ENCODE measurements around the gene TMIE. TPM values are rescaled to one million over a fixed set of nuclear protein-coding genes. Genes with fewer than 3 reads are reported as not detected.

Gene TMIE
- total RNA-seq, 1 experiment from 2014 or later = 6.5 TPM

DNA sequence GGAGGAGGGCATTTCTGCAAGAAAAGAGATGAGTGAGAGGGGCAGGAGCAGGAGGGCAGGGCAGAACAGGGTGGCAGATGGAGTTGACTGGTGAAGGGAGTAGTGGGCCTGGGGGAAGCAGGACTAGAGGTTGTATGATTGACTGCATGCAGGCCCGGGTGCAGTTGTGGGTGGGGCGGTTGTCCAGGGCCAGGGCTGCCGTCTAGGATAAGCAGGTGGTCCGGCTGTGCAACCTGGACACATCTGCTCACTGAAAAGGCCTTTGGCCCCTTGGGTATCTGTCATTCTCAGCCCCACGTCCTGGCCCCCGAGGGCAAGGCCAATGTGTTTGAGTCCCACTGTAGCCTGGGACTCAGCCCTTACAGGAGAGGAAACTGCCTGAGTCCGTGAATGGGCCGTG lies 33.1 kb upstream of the TMIE start:
- no peak overlapping the region for H3K4me2 ChIP-seq
- TF ChIP-seq, protein P1, sequence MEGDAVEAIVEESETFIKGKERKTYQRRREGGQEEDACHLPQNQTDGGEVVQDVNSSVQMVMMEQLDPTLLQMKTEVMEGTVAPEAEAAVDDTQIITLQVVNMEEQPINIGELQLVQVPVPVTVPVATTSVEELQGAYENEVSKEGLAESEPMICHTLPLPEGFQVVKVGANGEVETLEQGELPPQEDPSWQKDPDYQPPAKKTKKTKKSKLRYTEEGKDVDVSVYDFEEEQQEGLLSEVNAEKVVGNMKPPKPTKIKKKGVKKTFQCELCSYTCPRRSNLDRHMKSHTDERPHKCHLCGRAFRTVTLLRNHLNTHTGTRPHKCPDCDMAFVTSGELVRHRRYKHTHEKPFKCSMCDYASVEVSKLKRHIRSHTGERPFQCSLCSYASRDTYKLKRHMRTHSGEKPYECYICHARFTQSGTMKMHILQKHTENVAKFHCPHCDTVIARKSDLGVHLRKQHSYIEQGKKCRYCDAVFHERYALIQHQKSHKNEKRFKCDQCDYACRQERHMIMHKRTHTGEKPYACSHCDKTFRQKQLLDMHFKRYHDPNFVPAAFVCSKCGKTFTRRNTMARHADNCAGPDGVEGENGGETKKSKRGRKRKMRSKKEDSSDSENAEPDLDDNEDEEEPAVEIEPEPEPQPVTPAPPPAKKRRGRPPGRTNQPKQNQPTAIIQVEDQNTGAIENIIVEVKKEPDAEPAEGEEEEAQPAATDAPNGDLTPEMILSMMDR (conservative IDR thresholded peaks at IDR 0.05) = no peak
- no peak for TF ChIP-seq EZH2 (IDR thresholded peaks at IDR 0.05; ENCODE audit: low read depth)
- CTCF ChIA-PET = no interaction called here
- no peaks in the 10 kb centered on the region for H3K27me3 ChIP-seq (ENCODE audit: insufficient read depth, low read depth)
- H3F3A ChIP-seq (ENCODE audit: insufficient read depth, low read depth) = no peaks in the 10 kb centered on the region
- H3K4me3 ChIP-seq = no peak overlapping the region
- no TSS peak for BruUV-seq (replicated peaks)
- no peaks in the 10 kb centered on the region for H3K9me2 ChIP-seq (ENCODE audit: insufficient read depth)
- H3K79me2 ChIP-seq (ENCODE audit: low read depth) = no peaks in the 10 kb centered on the region
- no peak overlapping the region for H2AFZ ChIP-seq
- POLR2A ChIA-PET (ENCODE audit: unreplicated experiment) = no interaction called here
- no peaks in the 10 kb centered on the region for H3K4me1 ChIP-seq (replicated peaks; ENCODE audit: insufficient read depth)
- no peaks in the 10 kb centered on the region for H4K20me1 ChIP-seq (ENCODE audit: insufficient read depth)
- no peak for DNase-seq
- H3K27ac ChIP-seq = no peak overlapping the region
- H3K9me3 ChIP-seq (ENCODE audit: insufficient read depth, low read depth) = no peaks in the 10 kb centered on the region
- intact Hi-C loops (cut with micrococcal nuclease; ENCODE audit: unreplicated experiment) = no loop called here
- H3K36me3 ChIP-seq (ENCODE audit: low read depth) = no peaks in the 10 kb centered on the region

DNA sequence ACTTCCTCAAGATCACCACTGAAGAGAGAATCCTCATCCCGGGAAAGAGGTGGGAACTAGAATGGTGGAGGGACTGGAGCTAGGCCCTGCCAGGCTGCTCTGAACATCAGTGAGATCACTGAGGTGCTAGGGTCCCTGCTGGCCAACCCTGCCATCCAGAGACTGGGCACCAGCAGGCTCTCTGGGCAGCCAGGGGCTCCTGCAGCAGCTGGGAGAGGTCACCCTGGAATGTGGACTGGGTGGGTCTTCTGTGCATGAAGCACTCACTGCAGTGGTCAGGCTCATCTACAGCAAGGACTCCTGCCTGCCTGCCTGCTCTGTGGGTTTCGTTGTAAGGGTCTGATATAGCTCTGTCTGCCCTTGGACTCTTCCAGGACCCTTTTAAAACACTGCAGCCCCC lies 32.6 kb upstream of the TMIE start:
- no peak for TF ChIP-seq EZH2 (IDR thresholded peaks at IDR 0.05; ENCODE audit: low read depth)
- TF ChIP-seq, protein P1 (conservative IDR thresholded peaks at IDR 0.05) = no peak
- no peaks in the 10 kb centered on the region for H3K27me3 ChIP-seq (ENCODE audit: insufficient read depth, low read depth)
- no peaks in the 10 kb centered on the region for H3F3A ChIP-seq (ENCODE audit: insufficient read depth, low read depth)
- H3K36me3 ChIP-seq (ENCODE audit: low read depth) = no peaks in the 10 kb centered on the region
- no peak overlapping the region for H2AFZ ChIP-seq
- DNase-seq = no peak
- no peaks in the 10 kb centered on the region for H4K20me1 ChIP-seq (ENCODE audit: insufficient read depth)
- BruUV-seq (replicated peaks) = no TSS peak
- no peak overlapping the region for H3K27ac ChIP-seq
- CTCF ChIA-PET = interaction anchor here (0.6 kb wide), 1 partner anchor 152 kb away, joined by 4 read pairs; no protein-coding TSS in a partner anchor
- POLR2A ChIA-PET (ENCODE audit: unreplicated experiment) = no interaction called here
- no peaks in the 10 kb centered on the region for H3K9me3 ChIP-seq (ENCODE audit: insufficient read depth, low read depth)
- no peaks in the 10 kb centered on the region for H3K79me2 ChIP-seq (ENCODE audit: low read depth)
- intact Hi-C loops (cut with micrococcal nuclease; ENCODE audit: unreplicated experiment) = no loop called here
- H3K4me1 ChIP-seq (replicated peaks; ENCODE audit: insufficient read depth) = no peaks in the 10 kb centered on the region
- no peaks in the 10 kb centered on the region for H3K9me2 ChIP-seq (ENCODE audit: insufficient read depth)
- no peak overlapping the region for H3K4me3 ChIP-seq
- H3K4me2 ChIP-seq = no peak overlapping the region

DNA sequence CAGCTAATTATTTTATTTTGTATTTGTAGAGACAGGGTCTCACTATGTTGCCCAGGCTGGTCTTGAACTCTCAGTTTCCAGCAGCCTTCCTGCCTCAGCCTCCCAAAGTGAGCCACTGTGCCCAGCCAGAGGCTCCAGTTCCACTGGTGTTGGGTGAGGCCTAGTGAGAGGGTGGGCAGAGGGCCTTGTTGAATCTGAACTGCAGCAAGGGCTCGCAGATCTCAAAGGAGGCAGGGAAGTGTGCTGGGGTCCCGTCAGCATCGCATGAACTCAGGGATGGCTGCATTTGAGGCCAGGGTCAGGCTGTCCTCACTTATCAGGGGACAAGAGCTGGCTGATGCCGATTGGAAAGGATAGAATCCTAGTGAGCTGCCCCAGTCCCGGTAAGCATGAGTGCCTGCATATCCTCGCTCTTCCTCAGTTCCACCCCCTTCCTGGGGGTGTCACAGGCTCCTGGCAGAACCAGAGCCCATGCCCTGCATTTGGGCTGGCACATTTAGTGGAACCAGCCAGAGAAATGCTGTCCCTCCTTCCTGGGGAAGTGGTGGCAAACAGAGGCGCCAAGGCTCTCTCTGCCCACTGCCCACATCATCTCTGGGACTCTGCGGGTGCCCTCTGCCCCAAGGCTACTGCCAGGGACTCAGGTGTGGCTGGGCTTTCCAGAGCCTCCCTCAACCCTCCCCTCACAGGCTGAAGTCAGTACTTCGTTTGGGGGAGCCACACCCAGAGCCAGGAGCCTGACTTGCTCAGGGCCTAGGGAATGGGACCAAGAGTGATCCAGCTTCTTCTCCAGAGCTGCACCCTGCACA lies 31.8 kb upstream of the TMIE start:
- H3K79me2 ChIP-seq (ENCODE audit: low read depth) = no peaks in the 10 kb centered on the region
- no peaks in the 10 kb centered on the region for H3K9me2 ChIP-seq (ENCODE audit: insufficient read depth)
- H3K4me3 ChIP-seq = no peak overlapping the region
- no peak overlapping the region for H3K27ac ChIP-seq
- no peaks in the 10 kb centered on the region for H4K20me1 ChIP-seq (ENCODE audit: insufficient read depth)
- H3K9me3 ChIP-seq (ENCODE audit: insufficient read depth, low read depth) = no peaks in the 10 kb centered on the region
- no peak overlapping the region for H2AFZ ChIP-seq
- CTCF ChIA-PET = interaction anchor here (0.6 kb wide), 1 partner anchor 153 kb away, joined by 4 read pairs; no protein-coding TSS in a partner anchor
- H3K4me2 ChIP-seq = no peak overlapping the region
- no peak for TF ChIP-seq EZH2 (IDR thresholded peaks at IDR 0.05; ENCODE audit: low read depth)
- TF ChIP-seq, protein P1 (conservative IDR thresholded peaks at IDR 0.05) = no peak
- BruUV-seq (replicated peaks) = no TSS peak
- no peaks in the 10 kb centered on the region for H3K36me3 ChIP-seq (ENCODE audit: low read depth)
- POLR2A ChIA-PET (ENCODE audit: unreplicated experiment) = no interaction called here
- H3K27me3 ChIP-seq (ENCODE audit: insufficient read depth, low read depth) = no peaks in the 10 kb centered on the region
- intact Hi-C loops (cut with micrococcal nuclease; ENCODE audit: unreplicated experiment) = no loop called here
- no peak for DNase-seq
- H3F3A ChIP-seq (ENCODE audit: insufficient read depth, low read depth) = no peaks in the 10 kb centered on the region
- no peaks in the 10 kb centered on the region for H3K4me1 ChIP-seq (replicated peaks; ENCODE audit: insufficient read depth)

All from PC-9 (cell line).